ENCODE data around the gene CERS6.

Gene CERS6

GRCh38 chr2:168443818-168444217 lies 12.3 kb upstream of the CERS6 start:
- no peak for DNase-seq

GRCh38 chr2:168445960-168446359 lies 10.1 kb upstream of the CERS6 start:
- no peak for DNase-seq

GRCh38 chr2:168448980-168449379 lies 7.1 kb upstream of the CERS6 start:
- DNase-seq: no peak

- DNase-seq: no peak
These were observed 6.7 kb upstream of the CERS6 start for GRCh38 chr2:168449419-168449818.

GRCh38 chr2:168450171-168450570 lies 5.9 kb upstream of the CERS6 start:
- DNase-seq: no peak

- DNase-seq: no peak
These were observed 5.3 kb upstream of the CERS6 start for GRCh38 chr2:168450732-168451131.

- no peak for DNase-seq
These were observed 3.3 kb upstream of the CERS6 start for GRCh38 chr2:168452781-168453180.

GRCh38 chr2:168453404-168453803 lies 2.7 kb upstream of the CERS6 start:
- no peak for DNase-seq

- peak in 1 of 2 donors; percentile 34 for DNase-seq
These were observed 1.1 kb upstream of the CERS6 start for GRCh38 chr2:168454737-168455644.

- peak; percentile 46 to 52 for DNase-seq
These were observed 583 bp downstream of the CERS6 start for GRCh38 chr2:168456521-168457189.

GRCh38 chr2:168457190-168457895 lies 1.3 kb downstream of the CERS6 start:
- no peak for DNase-seq

- no peak for DNase-seq
These were observed 2.1 kb downstream of the CERS6 start for GRCh38 chr2:168458139-168458538.

GRCh38 chr2:168459256-168459655 lies 3.2 kb downstream of the CERS6 start:
- no peak for DNase-seq

- DNase-seq: no peak
These were observed 4.5 kb downstream of the CERS6 start for GRCh38 chr2:168460571-168460970.

- DNase-seq: no peak
These were observed 5.3 kb downstream of the CERS6 start for GRCh38 chr2:168461178-168461941.

- no peak for DNase-seq
These were observed 5.9 kb downstream of the CERS6 start for GRCh38 chr2:168461942-168462331.

GRCh38 chr2:168462543-168463045 lies 6.5 kb downstream of the CERS6 start:
- no peak for DNase-seq

- DNase-seq: no peak
These were observed 9.5 kb downstream of the CERS6 start for GRCh38 chr2:168465594-168465993.

GRCh38 chr2:168466190-168466737 lies 10.2 kb downstream of the CERS6 start:
- no peak for DNase-seq

- no peak for DNase-seq
These were observed 10.9 kb downstream of the CERS6 start for GRCh38 chr2:168466834-168467565.

- no peak for DNase-seq
These were observed 11.7 kb downstream of the CERS6 start for GRCh38 chr2:168467729-168468128.

- DNase-seq: no peak
These were observed 12.3 kb downstream of the CERS6 start for GRCh38 chr2:168468354-168468753.
